HG03108 (cell line): ENCODE measurements around the gene FAAH.

Source experiments
- ATAC-seq: cut with Tn5 transposase; IDR thresholded peaks from one replicate; pipeline ENCODE4 v1.9.1; 2021; ENCODE audit warnings: moderate library complexity; ENCODE audit not compliant: unreplicated experiment

Gene FAAH

DNA sequence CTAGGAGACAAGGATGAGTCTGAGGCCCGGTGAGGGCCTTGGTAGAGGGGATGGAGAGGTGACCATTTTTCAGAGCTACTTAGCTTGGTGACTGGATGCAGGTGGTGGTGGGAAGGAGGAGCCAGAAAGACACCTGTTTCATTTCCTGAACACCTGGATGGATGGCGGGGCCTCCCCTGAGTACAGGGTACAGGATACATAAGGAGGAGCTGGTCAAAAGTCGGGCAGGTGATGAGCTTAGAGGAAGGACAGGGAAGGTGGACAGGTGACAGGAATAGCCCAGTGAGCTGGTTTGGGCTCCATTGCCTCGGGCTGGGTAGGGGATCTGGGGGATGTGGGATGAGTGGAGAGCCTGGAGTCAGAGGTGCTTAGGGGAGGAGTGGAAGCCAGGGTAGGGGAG lies 6.3 kb downstream of the FAAH start:
- no peak for ATAC-seq

DNA sequence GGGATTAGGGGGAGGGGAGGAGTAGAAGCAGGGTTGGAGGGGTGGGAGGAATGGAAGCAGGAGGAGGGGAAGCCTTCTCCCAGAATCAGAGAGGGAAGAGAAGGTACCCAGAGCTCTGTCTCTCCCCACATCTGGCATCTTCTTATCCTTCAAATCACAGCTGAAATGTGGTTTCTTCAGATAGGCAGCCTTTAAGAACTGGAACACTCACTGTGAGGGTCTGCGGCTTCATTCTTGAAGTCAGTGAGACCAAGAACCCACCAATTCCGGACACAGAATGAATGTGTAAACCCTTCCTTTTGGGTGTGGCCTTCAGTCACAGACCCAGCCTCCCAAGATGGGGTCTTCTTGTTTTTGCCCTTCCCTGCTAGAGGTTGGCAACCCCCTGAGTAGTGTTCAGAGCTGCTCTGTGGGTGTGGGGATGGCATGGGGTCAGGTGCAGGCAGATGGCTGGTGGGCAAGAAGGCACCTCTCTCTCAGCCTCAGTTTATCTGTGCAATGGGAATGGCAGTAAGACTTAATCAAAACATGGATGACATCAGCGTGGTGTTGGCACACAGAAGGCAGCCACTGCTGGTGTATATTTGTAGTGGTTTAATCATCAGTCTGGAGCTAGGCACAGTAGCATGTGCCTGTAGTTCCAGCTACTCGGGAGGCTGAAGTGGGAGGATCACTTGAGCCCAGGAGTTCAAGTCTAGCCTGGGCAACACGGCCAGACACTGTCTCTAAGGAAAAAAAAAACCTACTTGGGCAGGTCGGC lies 7.2 kb downstream of the FAAH start:
- ATAC-seq, result no peak

DNA sequence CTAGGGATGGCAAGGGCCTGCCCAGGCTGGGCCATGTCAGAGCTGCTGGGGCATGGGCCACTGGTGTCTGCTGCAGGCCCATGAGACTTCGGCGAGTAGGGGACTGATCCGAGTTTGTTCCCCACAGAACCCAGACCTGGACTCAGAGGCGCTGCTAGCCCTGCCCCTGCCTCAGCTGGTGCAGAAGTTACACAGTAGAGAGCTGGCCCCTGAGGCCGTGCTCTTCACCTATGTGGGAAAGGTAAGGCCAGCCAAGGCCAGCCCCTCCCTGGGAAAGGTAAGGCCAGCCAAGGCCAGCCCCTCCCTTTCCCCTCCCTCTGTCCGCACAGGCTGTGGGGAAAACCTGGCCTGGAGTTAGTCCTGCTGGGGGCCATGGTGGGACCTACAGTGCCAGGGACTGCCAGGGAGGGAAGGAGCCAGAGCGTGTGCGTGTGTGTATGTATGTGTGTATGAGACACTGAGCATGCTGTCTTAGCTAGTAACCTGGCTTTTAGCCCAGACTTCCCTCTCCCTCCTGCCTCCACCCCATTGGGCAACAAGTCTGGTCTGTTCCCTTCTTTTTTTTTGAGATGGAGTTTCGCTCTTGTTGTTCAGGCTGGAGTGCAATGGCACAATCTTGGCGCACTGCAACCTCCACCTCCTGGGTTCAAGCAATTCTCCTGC lies 8.0 kb downstream of the FAAH start:
- ATAC-seq, result no peak

DNA sequence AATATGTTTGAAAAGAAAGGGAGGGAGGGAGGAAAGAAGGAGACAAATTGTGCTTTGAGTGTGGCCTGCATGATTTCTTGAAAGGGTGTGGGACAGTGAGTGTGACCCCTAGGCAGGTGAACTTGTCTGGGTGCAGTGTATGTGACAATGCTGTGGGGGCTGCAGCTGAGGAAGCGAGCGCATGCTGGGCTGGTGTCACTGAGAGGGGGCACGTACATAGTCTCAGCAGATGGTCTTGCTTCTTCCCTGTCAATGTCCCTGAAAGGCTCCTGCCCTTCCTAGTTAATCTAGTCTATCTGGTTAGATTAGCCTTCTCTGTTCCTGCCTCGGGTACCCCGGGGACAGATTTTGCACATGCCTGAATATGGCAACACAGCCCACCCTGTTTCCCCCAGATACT lies 9.8 kb downstream of the FAAH start:
- no peak for ATAC-seq

DNA sequence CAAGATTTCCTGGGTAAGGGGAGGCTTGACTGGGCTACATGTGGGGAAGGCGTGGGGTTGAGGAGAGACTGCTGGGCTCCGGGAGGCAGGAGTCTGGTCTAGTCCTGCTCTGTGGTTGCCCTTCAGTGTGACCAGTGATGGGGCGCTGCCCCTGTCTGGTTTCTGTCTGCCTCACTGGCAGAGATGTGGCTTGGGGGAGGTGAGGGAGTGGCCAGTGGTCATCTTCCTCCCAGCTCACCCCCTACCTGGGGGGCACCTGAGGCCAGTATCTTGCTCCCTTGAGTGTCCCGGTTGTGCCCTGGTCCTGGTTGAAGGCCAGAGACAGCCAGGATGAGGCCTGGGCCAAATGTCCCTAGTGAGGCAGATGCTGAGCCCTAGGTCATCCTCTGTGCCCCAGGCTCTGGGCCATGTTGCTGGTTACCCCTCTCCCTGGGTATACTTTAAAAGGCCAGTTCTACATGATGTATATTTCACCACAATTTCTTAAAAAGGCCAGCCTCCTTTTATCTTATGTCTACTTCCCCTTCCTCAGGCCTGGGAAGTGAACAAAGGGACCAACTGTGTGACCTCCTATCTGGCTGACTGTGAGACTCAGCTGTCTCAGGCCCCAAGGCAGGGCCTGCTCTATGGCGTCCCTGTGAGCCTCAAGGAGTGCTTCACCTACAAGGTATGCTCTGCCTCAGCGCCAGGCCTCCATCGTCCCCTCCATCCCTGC lies 10.5 kb downstream of the FAAH start:
- no peak for ATAC-seq

DNA sequence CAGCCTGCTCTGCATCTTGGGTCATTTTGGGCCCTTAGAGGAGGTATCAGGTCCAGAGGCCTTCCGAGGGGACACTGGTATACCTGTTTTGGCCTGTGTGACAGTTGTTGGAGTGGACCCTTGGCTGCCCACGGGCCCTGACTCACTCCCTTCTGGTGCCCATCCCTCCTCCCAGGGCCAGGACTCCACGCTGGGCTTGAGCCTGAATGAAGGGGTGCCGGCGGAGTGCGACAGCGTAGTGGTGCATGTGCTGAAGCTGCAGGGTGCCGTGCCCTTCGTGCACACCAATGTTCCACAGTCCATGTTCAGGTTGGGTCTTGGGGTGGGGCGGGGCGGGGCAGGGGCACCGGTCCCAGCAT lies 11.1 kb downstream of the FAAH start:
- ATAC-seq, result no peak

DNA sequence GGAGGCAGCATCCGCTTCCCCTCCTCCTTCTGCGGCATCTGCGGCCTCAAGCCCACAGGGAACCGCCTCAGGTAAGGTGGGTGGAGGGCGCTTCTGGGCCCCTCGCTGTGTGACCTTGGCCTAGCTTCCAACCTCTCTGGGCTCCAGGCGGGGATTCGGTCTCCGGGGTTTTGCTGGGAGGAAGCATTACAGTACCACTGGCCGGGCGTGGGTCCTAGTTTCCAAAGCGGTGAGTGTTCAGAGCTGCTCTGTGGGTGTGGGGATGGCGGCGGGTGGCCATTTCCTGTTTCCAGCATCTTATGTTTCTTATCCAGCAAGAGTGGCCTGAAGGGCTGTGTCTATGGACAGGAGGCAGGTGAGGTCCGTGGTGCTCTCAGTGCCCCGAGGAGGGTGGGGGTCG lies 11.6 kb downstream of the FAAH start:
- ATAC-seq, result no peak

DNA sequence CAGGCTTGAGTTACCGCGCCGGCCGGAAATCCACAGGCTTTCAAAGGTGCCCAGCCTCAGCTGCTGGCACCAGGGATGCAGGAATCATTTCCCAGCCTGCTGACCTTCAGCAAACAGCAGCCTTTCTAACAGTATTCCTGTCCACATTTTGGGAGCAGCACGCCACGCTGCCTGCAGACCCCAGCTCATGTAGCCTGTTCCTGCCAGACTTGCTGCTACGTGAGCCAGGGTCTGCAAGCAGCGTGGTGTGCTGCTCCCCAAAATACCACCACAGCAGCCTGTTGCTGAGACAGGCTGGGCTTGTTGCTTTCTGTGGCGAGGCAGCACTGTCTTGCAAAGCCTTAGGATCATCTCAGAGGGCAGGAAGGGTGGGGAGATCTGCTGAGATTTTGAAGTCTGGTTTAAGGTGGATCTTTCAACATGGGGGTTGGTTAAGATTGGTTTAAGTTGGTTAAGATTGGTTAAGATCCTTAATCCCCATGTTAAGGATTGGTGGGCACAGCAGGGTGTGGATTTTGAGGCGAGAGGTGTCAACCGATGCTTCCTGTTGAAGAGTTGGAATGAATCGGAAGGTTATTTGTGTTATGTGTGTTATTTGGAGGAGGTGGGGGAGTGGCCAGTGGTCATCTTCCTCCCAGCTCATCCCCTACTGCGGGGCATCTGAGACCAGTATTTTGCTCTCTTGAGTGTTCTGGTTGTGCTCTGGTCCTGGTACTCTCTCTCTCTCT lies 12.9 kb downstream of the FAAH start:
- ATAC-seq, result no peak

DNA sequence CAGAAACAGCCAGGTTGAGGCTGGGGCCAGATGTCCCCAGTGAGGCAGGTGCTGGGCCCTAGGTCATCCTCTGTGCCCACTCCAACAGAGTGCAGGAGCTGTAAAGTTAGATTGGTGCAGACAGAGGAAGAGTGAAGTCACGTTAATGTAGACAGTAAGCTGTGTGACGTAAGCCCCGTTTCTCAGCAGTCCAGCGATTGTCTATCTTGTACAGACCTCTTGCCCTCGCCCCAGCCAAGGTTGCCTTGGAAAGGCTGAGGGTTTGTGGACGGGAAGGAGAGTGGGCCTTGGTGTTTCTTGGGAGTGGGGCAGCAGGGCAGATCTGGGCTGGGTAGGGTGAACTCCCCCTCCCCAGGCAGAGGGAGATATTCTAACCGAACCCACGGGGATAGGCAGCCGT lies 13.5 kb downstream of the FAAH start:
- no peak for ATAC-seq

DNA sequence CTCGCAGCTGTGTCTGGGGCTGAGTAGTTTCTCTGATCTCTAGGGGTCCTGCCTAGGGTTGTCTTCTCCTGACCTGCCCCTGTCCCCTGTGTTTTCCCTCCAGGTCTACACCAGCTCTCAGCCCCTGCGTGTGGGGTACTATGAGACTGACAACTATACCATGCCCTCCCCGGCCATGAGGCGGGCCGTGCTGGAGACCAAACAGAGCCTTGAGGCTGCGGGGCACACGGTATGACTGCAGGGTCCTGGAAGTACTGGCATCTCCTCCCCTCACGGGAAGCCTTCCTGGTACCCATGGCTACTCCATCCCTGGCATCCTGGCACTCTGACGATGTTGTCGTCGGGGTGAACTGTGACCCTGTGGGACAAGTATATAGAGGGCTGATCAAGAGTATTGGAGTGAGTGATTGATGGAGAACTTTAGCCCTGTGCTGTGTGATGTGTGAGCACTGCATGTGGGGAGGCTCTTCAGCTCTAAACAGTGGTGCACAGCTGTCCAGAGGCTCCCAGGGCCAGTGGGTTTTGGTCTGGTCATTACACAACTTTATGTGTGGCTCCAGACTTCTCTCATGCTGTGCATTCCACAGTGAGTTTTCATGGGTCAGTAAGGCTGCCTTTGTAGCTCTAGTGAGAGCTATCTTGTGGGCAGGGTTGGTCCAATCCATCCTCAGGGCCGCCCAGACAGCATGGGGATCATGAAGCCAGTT lies 14.4 kb downstream of the FAAH start:
- ATAC-seq, result no peak

DNA sequence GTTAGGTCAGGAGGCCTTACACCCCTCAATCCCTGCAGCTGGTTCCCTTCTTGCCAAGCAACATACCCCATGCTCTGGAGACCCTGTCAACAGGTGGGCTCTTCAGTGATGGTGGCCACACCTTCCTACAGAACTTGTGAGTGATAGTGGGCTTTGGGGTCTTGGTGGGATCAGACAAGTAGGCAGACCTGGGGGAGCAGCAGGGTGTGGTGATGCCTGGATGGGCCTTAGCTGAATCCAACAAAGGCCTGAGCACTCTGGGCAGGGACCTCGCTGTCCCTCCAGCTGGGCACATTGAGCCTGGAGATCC lies 14.9 kb downstream of the FAAH start:
- ATAC-seq, result no peak

DNA sequence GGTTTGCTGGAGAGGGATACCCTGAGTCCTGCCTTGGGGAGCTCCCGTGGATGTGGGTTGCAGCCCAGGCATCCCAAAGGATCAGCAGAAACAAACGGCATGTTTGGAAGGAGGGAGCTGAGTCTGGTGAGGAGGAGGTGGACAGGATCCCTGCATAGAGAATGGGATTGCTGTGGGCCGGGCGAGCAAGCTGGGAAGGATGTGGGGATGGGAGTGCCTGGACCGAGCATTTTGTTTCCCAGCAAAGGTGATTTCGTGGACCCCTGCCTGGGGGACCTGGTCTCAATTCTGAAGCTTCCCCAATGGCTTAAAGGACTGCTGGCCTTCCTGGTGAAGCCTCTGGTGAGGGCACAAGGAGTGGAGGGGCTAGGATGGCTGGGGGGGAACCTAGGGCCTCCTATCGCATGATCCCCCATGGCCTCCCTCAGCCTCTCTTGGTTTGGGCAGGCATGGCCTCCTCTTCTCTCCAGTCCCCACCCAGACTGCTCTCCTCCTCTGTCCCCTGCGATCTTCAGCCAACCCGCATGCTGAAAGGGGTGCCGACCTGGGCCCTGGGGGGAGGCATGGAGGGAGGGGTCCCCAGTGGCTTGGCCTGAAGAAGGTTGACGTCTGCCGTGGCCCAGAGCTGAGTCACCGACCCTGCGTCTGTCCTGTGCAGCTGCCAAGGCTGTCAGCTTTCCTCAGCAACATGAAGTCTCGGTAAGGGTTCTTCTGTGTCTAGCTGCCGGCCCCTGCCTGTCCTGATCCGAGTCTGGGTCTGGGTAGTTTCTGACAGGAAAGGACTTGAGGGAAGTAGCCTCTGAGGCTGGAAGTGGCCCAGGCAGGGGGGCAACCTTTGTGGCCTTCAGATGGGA lies 16.3 kb downstream of the FAAH start:
- ATAC-seq, result no peak

DNA sequence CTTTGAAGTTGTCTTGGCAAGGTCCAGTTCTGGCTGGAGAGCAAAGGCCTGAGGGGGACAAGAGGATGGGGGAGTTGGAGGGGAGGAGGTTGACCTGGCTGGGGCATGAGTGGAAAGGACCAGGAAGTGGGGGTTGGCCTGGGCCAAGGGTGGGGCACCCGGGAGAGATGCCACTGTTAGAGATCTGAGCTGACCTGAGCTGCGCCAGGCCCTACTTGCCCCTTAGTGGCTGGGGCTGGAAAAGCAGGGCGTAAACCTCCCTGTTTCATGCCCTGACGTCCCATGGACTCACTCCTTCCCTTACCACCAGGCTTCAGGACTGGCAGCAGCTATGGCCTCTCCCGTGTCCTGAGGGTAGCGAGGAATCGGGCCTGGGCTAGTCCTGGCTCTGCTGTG lies 16.9 kb downstream of the FAAH start:
- ATAC-seq, result no peak

DNA sequence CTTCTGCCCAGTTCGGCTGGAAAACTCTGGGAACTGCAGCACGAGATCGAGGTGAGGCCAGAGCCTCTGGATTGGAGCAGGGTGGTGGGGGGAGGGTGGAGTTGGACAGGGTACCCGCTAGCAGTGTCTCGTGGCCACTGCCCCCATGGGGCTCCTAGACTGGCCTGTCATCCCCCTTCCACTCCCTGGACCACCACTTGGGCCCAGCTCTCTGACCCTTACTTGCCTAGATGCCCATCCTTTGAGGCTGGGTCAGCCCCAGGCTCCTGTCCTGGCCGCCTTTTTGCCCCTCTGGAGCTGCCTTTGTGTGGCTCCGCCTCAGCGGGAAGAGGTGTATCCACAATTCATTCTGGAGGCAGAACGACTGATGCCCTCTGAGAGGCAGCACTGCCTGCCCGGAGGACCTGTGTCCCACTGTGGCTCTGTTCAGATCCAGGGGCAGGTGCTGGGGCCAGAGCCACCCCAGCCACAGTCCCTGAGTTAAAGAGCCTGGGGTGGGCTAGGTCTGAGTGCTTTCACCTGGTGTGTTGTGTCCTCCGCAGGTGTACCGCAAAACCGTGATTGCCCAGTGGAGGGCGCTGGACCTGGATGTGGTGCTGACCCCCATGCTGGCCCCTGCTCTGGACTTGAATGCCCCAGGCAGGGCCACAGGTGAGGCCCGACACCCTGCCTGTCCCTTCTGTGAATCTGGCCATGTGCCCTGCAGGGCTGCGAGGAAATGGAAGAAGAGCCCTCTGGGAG lies 17.7 kb downstream of the FAAH start:
- no peak for ATAC-seq

DNA sequence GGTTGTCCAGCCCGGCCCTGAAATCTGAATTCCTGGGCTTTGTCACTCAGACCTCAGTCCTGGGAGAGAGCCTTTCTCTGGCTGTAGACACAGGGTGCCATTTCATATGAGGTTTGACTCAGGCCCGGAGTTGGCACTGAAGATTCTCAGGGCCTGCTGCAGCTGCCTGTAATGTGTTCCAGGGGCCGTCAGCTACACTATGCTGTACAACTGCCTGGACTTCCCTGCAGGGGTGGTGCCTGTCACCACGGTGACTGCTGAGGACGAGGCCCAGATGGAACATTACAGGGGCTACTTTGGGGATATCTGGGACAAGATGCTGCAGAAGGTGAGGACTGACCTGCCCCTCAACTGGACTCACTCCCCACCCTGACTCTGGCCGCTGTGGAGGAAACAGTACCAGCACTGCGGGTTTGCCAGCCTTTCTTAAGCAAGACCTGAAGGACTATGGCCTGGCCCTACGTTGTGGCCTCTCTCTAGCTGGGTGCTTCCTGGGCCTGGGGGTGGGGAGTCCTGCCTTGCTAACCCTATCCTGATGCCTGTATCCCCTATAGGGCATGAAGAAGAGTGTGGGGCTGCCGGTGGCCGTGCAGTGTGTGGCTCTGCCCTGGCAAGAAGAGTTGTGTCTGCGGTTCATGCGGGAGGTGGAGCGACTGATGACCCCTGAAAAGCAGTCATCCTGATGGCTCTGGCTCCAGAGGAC lies 18.9 kb downstream of the FAAH start:
- no peak for ATAC-seq

DNA sequence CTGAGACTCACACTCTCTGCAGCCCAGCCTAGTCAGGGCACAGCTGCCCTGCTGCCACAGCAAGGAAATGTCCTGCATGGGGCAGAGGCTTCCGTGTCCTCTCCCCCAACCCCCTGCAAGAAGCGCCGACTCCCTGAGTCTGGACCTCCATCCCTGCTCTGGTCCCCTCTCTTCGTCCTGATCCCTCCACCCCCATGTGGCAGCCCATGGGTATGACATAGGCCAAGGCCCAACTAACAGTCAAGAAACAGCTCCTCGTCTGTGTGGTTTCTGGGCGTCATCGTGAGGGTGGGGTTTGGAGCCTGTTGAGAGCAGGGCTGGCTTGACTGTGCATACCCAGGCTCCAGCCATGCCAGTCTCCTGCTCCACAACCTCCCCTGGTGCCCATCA lies 19.5 kb downstream of the FAAH start:
- ATAC-seq, result no peak

DNA sequence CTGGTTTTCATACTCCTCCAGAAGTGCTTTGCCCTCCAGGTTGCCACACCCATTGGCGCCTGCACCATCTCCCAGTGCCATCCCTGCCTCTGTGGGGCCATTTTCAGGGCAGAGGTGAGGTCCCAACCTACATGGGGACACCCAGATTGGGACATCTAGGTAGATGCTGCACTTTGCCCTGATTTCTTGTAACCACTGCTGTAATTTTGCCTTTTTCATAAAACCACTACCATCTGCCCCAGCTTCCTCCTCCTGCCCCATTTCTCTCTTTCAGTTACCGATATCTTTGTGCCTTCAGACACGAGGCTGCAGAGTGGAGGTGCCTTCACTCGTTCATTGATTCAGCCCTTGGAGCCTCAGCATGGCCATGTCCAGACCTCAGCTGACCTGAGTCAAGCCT lies 21.4 kb downstream of the FAAH start:
- no peak for ATAC-seq

DNA sequence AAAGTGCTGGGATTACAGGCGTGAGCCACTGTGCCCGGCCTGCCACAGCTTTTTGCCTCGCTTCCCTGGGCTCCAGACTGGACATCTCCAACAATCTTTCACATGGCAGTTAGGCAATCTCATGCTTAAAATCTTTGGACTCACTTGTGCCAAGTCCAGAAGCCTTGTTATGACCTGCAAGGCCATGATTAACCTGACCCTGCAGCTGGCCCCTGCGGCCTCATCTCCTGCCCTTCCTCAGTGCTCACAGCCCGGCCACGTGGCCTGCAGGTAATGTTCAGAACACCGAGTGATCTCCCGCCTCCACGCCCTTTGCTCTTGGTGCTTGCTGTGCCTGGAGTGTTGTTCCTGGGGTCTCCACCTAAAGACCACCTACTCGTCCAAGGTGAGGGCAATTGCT lies 24.9 kb downstream of the FAAH start:
- no peak for ATAC-seq

DNA sequence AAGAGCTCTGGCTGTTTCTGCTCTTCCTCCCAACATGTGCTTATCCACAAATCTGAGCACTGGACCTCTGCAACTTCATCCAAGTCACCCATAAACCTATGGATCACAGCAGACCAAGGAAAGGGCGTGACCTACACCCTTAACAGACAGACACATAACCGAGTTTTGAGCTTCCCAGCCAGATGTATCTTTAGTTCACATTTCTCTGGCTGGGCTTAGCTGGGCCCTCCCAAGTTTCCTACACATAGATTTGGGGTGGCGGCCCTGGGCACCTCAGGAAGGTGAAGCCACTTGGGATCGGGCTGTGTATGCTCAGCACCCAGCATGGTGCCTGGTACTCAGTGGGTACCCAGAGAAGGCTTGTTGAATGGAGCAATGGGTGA lies 26.4 kb downstream of the FAAH start:
- no peak for ATAC-seq
